ENCODE results near the gene HMGXB4.

HMGXB4 gene

DNA sequence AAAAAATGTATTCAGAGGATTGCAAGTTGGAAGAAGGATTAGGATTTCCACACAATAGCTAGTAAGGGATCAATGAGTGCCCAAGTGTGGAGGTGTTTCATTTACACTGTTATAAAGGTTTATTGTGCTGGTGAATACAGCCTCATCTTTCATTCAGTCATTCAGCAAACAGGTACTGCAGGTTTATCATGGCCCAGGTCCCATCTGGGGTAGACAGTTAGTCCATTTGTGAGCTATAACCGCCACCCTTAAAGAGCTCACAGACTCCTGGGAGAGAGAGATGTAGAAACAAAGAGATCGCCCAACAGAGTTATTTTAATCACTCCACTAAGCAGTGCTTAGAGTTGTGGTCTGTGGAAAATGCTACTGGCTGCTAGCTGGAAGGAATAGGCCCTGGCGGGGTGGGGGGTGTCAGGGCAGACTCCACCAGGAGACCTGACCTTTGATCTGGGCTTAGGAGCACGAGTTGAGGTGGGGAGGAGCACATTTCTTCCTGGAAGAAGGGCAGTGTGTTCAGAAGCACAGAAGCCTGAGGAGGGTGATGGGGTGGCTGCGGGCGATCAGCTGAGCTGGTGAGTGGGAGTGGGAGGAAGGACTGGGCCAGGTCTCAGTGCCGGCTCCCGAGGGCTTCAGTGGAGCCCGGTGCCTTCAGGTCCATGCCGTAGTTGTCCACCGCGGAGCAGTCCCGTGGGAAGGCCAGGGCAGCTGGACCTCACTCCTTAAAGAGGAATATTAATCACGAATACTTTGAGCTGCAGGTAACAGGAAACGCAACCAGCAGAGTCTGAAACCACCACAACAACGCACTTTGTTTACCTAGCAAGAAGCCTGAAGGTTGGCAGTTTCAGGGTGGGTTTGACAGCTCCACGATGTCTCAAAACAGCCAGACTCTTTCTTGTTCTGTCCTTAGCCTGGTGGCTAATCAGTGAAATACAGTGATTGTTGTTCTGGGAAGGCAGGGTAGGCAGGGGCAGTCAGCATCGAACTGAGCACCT lies 53.6 kb downstream of the HMGXB4 start:
- DNase-seq (ENCODE audit: insufficient read length, low spot score): no peak
- no peak for FAIRE-seq

DNA sequence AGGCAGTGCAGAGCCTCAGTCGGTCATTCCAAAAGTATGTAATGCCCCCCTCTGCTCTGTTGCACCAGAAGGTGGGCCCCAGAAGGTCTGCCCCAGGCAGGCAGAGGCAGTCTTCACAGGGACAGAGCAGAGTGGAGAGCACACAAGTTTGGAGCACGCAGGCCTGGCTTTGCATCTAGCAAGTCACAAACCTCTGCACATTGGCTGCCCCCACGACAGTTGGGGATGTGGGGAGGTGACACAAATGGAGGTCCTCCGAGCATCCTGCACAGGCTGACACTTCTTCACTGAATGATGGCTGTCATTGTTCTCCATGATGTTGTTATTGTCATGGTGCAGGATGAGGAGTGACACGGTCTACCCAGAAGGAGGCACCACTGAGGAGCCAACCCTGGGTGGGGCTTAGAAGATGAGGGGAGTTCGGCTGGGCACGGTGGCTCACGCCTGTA lies 54.3 kb downstream of the HMGXB4 start:
- FAIRE-seq (no peak), DNase-seq (ENCODE audit: insufficient read length, low spot score) (no peak)

- DNase-seq (ENCODE audit: insufficient read length, low spot score): no peak
- FAIRE-seq: no peak
Observed at GRCh38 chr22:35312198-35313059, 55.1 kb downstream of the HMGXB4 start.

DNA sequence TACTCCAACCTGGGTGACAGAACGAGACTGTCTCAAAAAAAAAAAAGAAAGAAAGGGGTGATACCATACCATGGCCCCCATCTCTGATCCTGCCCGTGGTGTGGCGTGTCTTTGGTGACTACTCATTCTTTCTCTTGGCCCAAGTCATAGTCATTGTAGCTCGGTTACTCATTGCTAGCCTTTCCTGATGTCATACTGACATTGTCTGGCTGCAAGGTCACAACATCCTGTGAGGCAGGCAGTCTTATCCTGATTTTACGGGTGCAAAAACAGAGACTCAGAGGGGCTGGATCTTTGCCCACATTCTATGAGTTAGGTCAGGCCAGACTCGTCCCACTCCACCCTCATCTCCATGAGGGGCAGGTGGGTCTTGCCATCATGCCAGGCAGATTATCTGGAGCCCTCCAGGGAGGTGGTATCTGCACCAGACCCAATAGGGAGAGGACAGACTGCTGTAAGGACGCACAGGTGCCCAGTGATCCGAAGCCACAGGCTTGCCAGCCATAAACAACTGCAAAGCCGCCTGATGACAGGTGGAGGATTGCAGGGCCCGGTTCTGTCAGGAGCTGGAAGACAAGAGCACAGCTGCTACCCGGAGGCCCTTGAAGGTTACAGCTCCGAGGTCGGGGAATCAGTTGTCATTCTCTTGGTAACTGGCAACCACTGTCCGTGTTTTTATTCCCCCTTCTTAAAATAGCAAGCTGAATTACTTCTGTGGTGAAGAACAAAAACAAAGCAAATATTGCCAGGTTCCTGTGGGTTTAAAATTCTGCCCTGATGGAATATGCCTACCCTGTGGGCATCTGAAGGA lies 56.2 kb downstream of the HMGXB4 start:
- no peak for FAIRE-seq

DNA sequence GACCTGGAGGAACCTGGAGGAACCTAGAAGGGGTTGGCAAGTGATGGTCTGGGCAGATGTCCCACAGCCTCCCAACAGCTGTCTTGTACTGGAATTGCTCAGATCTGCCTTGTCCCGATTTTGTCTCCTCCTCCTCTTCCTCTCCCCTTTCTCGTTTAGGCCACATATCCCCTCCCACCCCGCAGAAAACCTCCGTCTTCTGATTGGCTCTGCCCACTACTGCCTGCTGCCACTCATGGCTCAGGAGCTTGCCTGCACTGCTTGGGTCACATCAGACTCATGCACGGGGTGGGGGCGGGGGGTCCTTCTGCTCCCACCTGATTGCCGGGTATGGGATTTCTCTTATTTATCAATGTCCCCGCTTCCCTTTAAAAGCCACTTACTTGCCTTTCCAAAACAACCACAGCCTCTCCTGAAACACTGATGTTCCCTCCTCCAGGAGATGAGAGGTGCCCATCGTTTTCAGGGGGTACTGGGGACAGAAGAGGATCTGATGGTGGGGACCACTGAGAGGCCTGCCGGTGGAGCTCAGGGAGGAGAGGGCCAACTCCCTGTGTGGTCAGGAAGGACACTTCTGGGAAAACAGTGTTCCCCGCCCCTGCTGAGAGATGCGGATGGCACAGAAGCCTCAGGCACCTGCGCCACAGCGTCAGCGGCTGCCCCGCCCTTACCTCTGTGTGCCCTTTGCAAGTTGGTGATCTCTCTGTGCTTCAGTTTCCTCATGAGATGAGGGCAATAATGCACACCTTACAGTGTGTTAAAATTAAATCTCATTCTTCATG lies 57.1 kb downstream of the HMGXB4 start:
- DNase-seq (ENCODE audit: insufficient read length, low spot score): no peak
- no peak for FAIRE-seq

More for the DNA sequence above, 56.2 kb downstream of the HMGXB4 start:
- peak; percentile 22 for DNase-seq (ENCODE audit: insufficient read length, low spot score)

DNA sequence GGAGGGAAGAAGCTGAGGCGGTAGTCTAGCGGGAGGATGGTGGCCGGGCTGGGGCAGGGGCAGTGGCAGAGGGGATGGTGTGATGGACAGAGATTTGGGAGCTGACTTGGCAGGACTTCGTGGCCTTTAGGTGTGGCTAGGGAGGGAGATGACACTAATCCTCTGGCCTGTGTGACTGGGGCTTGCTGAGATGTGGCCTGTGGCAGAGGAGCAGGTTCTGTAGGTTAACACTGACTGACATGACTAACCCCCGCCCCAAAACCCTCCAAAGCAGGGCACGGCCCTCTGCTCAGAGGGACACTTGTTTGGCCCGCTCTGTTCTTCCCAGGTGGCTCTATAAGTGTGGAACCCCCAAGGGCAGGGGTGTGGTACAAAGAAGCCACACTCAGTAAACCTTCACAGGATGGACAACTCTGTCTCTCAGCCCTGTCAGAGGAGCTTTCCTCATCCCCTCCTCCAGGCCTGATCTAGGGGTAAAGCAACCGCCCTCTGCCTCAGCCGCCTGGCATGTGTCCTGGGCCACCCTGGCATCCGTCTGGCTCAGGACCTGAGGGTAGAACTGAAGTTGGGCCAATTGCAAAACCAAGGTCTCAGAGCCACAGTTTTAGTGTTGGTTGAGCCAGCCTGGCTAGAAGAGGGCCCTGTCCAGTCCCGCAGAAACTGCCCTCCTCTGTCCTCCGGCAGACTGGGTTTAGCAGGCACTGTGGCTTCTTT lies 58.0 kb downstream of the HMGXB4 start:
- no peak for DNase-seq (ENCODE audit: insufficient read length, low spot score)
- FAIRE-seq: no peak

GRCh38 chr22:35315855-35316745 lies 58.8 kb downstream of the HMGXB4 start:
- no peak for FAIRE-seq
- DNase-seq (ENCODE audit: insufficient read length, low spot score): no peak

DNA sequence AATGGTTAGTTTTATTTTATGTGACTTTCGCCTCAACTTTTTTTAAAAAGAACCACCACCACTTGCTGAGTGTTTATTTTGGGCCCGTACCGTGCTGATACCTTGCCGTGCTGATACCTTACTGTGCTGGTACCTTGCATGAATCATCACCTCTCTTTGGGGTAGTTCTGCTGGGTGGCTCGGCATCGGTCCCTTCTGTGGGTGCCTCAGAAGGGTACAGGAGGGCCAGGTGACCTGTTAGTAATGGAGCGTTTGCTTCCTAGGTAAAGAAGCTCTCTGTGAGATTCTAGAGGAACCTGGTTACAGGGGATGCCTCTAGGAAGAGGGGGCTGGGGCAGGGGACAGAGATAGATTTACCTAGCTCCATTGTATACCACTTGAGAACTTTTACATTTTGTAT lies 59.5 kb downstream of the HMGXB4 start:
- DNase-seq (ENCODE audit: insufficient read length, low spot score) (no peak), FAIRE-seq (no peak)

GRCh38 chr22:35317680-35318290 lies 60.5 kb downstream of the HMGXB4 start:
- FAIRE-seq: no peak

GRCh38 chr22:35318346-35319215 lies 61.3 kb downstream of the HMGXB4 start:
- no peak for DNase-seq (ENCODE audit: insufficient read length, low spot score)
- no peak for FAIRE-seq

More at GRCh38 chr22:35317680-35318290, 60.5 kb downstream of the HMGXB4 start:
- no peak for DNase-seq (ENCODE audit: insufficient read length, low spot score)

- FAIRE-seq: no peak
- DNase-seq (ENCODE audit: insufficient read length, low spot score): no peak
Observed at GRCh38 chr22:35319244-35319985, 62.1 kb downstream of the HMGXB4 start.

GRCh38 chr22:35322126-35322525 lies 64.8 kb downstream of the HMGXB4 start:
- DNase-seq (ENCODE audit: insufficient read length, low spot score): no peak
- no peak for FAIRE-seq

- FAIRE-seq: no peak
- no peak for DNase-seq (ENCODE audit: insufficient read length, low spot score)
Observed at GRCh38 chr22:35322893-35323292, 65.6 kb downstream of the HMGXB4 start.

DNA sequence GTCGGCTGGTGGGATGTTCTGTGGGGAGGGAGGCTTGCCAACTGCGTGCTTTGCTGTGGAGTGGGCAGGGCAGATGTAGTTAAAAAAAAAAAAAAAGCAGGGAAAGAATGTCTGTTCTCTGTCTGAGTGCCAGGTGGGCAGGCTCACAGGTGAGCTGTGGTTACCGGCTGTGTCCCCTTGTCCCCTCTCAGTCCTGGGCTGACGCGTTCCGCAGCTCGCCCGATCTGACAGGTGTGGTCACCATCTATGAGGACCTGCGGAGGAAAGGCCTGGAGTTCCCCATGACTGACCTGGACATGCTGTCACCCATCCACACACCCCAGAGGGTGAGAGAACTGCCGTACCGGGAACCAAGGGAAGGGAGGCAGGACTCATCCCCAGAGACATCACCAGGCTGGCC lies 66.0 kb downstream of the HMGXB4 start:
- FAIRE-seq (no peak), DNase-seq (ENCODE audit: insufficient read length, low spot score) (no peak)

DNA sequence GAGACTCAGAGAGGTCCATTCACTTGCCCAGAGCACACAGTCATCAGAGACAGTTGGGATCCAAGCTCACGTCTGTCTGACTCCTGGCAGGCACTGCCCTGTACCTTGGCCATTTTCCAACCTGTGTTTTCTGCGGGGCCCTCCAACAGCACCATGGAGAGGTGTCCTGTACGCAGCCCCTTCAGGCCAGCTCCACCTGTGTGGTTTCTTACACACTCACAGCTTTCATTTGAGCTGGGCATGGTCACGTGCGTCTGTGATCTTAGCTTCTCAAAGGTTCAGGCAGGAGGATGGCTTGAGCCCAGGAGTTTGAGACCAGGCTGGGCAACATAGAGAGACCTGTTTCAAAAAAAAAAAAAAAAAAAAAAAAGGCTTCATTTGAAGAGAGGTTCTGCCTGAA lies 66.8 kb downstream of the HMGXB4 start:
- FAIRE-seq (no peak), DNase-seq (ENCODE audit: insufficient read length, low spot score) (no peak)

DNA sequence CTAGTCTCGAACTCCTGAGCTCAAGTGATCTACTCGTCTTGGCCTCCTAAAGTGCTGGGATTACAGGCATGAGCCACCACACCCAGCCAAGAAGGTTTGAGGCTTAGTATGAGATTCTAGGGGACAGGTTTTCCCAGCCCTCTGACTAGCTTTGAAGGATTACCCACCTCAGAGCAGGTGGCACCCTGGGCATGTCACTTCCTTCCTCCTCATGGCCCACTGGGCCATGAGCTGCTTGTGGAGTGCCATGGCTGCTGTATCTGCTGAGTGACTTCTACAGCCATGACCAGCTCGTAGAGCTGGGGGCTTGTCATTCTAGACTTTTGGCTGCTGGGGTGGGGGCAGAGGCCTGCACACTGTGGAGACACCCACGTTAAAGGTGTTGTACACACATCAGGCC lies 67.5 kb downstream of the HMGXB4 start:
- DNase-seq (ENCODE audit: insufficient read length, low spot score): no peak
- no peak for FAIRE-seq

Measured in HTR-8/SVneo (cell line).